Upper lobe of left lung (tissue), 6 donors: ENCODE data around the gene TMEM89. TPM values are rescaled to one million over a fixed set of nuclear protein-coding genes. Genes with fewer than 3 reads are reported as not detected.

Experiments used
- ATAC-seq, 2 donors: fragments of 200-7000 bp; cut with Tn5 transposase; one replicate each; pipeline ENCODE4 v1.9.1; 2022; ENCODE audit warnings: mild to moderate bottlenecking in 2 of 2, moderate library complexity in 2 of 2; ENCODE audit not compliant: low FRiP score in 2 of 2
- DNase-seq, 2 donors: peaks; one replicate each; pipeline ENCODE4 v3.0.0-alpha.2; 2019 to 2020
- H3K27ac ChIP-seq, 4 donors: fragments of 200-600 bp; sonication (generic); one replicate each; pipeline ENCODE4 v1.5.1; 2016 to 2019
- H3K27me3 ChIP-seq, 4 donors: fragments of 200-600 bp; sonication (generic); one replicate each; pipeline ENCODE4 v1.5.1; 2017 to 2019
- H3K36me3 ChIP-seq, 4 donors: fragments of 200-600 bp; sonication (generic); one replicate each; pipeline ENCODE4 v1.5.1; 2016 to 2019
- H3K4me1 ChIP-seq, 4 donors: fragments of 200-600 bp; sonication (generic); one replicate each; pipeline ENCODE4 v1.5.1; 2018 to 2019
- H3K4me3 ChIP-seq, 4 donors: fragments of 200-600 bp; sonication (generic); one replicate each; pipeline ENCODE4 v1.5.1; 2017 to 2019; ENCODE audit warnings: mild to moderate bottlenecking in 2 of 4, moderate library complexity in 1 of 4
- H3K9me3 ChIP-seq, 4 donors: fragments of 200-600 bp; sonication (generic); one replicate each; pipeline ENCODE4 v1.5.1; 2018 to 2019
- CTCF ChIP-seq, 6 experiments: fragments of 450-650 bp in 4 of 6; fragments of 200-600 bp in 2 of 6; sonication (generic) in 2 of 6; IDR thresholded peaks; one replicate each; pipeline ENCODE4 v1.5.1; 2016 to 2019; ENCODE audit warnings: antibody characterized with exemption in 6 of 6
- EP300 ChIP-seq, 4 donors: sonication (generic); formaldehyde crosslinking; IDR thresholded peaks; one replicate each; pipeline ENCODE4 v1.5.1; 2017; ENCODE audit warnings: antibody characterized with exemption in 4 of 4, control low read depth in 2 of 4
- POLR2A ChIP-seq, 4 donors: fragments of 450-650 bp; IDR thresholded peaks; one replicate each; pipeline ENCODE4 v1.5.1; 2016 to 2017; ENCODE audit warnings: antibody characterized with exemption in 4 of 4, mild to moderate bottlenecking in 2 of 4
- POLR2AphosphoS5 ChIP-seq, 2 donors: sonication (generic); formaldehyde crosslinking; IDR thresholded peaks; one replicate each; pipeline ENCODE4 v1.5.1; 2017; ENCODE audit warnings: antibody characterized with exemption in 2 of 2
- WGBS, 2 donors: methylation state at CpG; one replicate each; pipeline ENCODE4 v1.1.5; 2017 to 2018; 5-methylcytosine and 5-hydroxymethylcytosine counted together
- total RNA-seq, 6 donors: library from RNA; depleted of rRNA in 4 of 6; stranded (reverse); fragments of >200 nt in 4 of 6; gene quantifications; one replicate each; pipeline versions ENCODE4 v1.1.0 to v1.2.1, GENCODE V29; 2016 to 2021
- donor health status: DM: no; HTN: no; CAD: no; lungs with moderate emphysema.
- donor health status: DM: no; HTN: yes; CAD: no; lungs with severe emphysema.

Gene TMEM89
- total RNA-seq, 6 donors from 2014 or later, result 0.67 TPM; not detected in 5

GRCh38 chr3:48581621-48582481 lies 39.7 kb downstream of the TMEM89 start:
- no peak for ATAC-seq
- DNase-seq, result peak in 1 of 2 donors; percentile 31
- Histone ChIP-seq H3K4me1 (no peaks in the 10 kb centered on the region), H3K4me3 (no peak overlapping the region), H3K27me3 (no peaks in the 10 kb centered on the region), H3K36me3 (no peaks in the 10 kb centered on the region), H3K27ac (no peak overlapping the region), H3K9me3 (no peaks in the 10 kb centered on the region)
- WGBS, 2 donors, result 88 to 90% methylated on average over 13 to 14 of the region's 14 CpGs
- no peak for TF ChIP-seq POLR2AphosphoS5 (IDR thresholded peaks at IDR 0.05)
- TF ChIP-seq CTCF (IDR thresholded peaks at IDR 0.05), result no peak
- TF ChIP-seq EP300 (IDR thresholded peaks at IDR 0.05), result no peak
- no peak for TF ChIP-seq POLR2A (IDR thresholded peaks at IDR 0.05)

- ATAC-seq, result no peak
- H3K4me1 ChIP-seq, result no peaks in the 10 kb centered on the region
- 80% methylated on average over 3 to 4 of the region's 4 CpGs for WGBS, 2 donors
- H3K36me3 ChIP-seq, result no peaks in the 10 kb centered on the region
- no peaks in the 10 kb centered on the region for H3K9me3 ChIP-seq
- H3K27me3 ChIP-seq, result no peaks in the 10 kb centered on the region
- TF ChIP-seq EP300 (IDR thresholded peaks at IDR 0.05) (no peak), CTCF (IDR thresholded peaks at IDR 0.05) (no peak), POLR2AphosphoS5 (IDR thresholded peaks at IDR 0.05) (no peak), POLR2A (IDR thresholded peaks at IDR 0.05) (no peak)
- H3K27ac ChIP-seq, result no peak overlapping the region
- H3K4me3 ChIP-seq, result no peak overlapping the region
- no peak for DNase-seq
These were observed 44.9 kb downstream of the TMEM89 start for GRCh38 chr3:48576647-48577046.

- Histone ChIP-seq H3K4me3 (no peak overlapping the region), H3K9me3 (no peaks in the 10 kb centered on the region), H3K4me1 (no peaks in the 10 kb centered on the region), H3K27me3 (no peaks in the 10 kb centered on the region), H3K36me3 (no peaks in the 10 kb centered on the region), H3K27ac (no peak overlapping the region)
- 82 to 88% methylated on average over 11 to 16 of the region's 17 CpGs for WGBS, 2 donors
- DNase-seq, result peak in 1 of 2 donors; percentile 76
- no peak for ATAC-seq
- TF ChIP-seq CTCF (IDR thresholded peaks at IDR 0.05) (no peak), POLR2AphosphoS5 (IDR thresholded peaks at IDR 0.05) (no peak), EP300 (IDR thresholded peaks at IDR 0.05) (no peak), POLR2A (IDR thresholded peaks at IDR 0.05) (no peak)
These were observed 46.2 kb downstream of the TMEM89 start for GRCh38 chr3:48575366-48575765.

- DNase-seq (peak in 1 of 2 donors; percentile 33), ATAC-seq (no peak)
- no peaks in the 10 kb centered on the region for H3K9me3 ChIP-seq
- no peak overlapping the region for H3K4me3 ChIP-seq
- no peaks in the 10 kb centered on the region for H3K27me3 ChIP-seq
- H3K36me3 ChIP-seq, result no peaks in the 10 kb centered on the region
- H3K27ac ChIP-seq, result no peak overlapping the region
- WGBS, 2 donors, result 91 to 99% methylated on average over 10 of the region's 10 CpGs
- TF ChIP-seq CTCF (IDR thresholded peaks at IDR 0.05), result no peak
- no peak for TF ChIP-seq EP300 (IDR thresholded peaks at IDR 0.05)
- TF ChIP-seq POLR2A (IDR thresholded peaks at IDR 0.05), result no peak
- TF ChIP-seq POLR2AphosphoS5 (IDR thresholded peaks at IDR 0.05), result no peak
- no peaks in the 10 kb centered on the region for H3K4me1 ChIP-seq
These were observed 47.5 kb downstream of the TMEM89 start for GRCh38 chr3:48573973-48574585.
